GM12892 (cell line): ENCODE results near the gene CBFA2T3.

Experiments used
- POLR2A ChIP-seq: IDR thresholded peaks from 2 replicates; pipeline ENCODE4 v1.6.1; 2011; ENCODE audit warnings: low read depth, low read length, control low read depth
- POLR2AphosphoS5 ChIP-seq: IDR thresholded peaks from 2 replicates; pipeline ENCODE4 v1.6.1; 2011; ENCODE audit warnings: low read depth, low read length, control low read depth
- TAF1 ChIP-seq: IDR thresholded peaks from 2 replicates; pipeline ENCODE4 v1.6.1; 2011; ENCODE audit warnings: low read depth, mild to moderate bottlenecking, control low read depth, low read length, borderline replicate concordance

GRCh38 chr16:88870608-88871348 lies 106.2 kb downstream of the CBFA2T3 start:
- TF ChIP-seq TAF1: no peak
- no peak for TF ChIP-seq POLR2AphosphoS5
- no peak for TF ChIP-seq POLR2A
